ENCODE results near the gene CCDC39. TPM values are rescaled to one million over a fixed set of nuclear protein-coding genes. Genes with fewer than 3 reads are reported as not detected.

The CCDC39 gene
- total RNA-seq, 1 donor from 2014 or later: not detected

GRCh38 chr3:180615954-180616353 is 63.3 kb downstream of the CCDC39 start:
- Histone ChIP-seq H3K27ac (replicated peaks) (no peak overlapping the region), H3K4me1 (no peaks in the 10 kb centered on the region), H3K9me3 (replicated peaks) (no peaks in the 10 kb centered on the region), H3K4me3 (no peak overlapping the region), H3K36me3 (peaks cover 19% of the 10 kb centered on the region), H3K27me3 (ENCODE audit: low read depth) (no peaks in the 10 kb centered on the region)
- TF ChIP-seq, protein P1, sequence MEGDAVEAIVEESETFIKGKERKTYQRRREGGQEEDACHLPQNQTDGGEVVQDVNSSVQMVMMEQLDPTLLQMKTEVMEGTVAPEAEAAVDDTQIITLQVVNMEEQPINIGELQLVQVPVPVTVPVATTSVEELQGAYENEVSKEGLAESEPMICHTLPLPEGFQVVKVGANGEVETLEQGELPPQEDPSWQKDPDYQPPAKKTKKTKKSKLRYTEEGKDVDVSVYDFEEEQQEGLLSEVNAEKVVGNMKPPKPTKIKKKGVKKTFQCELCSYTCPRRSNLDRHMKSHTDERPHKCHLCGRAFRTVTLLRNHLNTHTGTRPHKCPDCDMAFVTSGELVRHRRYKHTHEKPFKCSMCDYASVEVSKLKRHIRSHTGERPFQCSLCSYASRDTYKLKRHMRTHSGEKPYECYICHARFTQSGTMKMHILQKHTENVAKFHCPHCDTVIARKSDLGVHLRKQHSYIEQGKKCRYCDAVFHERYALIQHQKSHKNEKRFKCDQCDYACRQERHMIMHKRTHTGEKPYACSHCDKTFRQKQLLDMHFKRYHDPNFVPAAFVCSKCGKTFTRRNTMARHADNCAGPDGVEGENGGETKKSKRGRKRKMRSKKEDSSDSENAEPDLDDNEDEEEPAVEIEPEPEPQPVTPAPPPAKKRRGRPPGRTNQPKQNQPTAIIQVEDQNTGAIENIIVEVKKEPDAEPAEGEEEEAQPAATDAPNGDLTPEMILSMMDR (IDR thresholded peaks at IDR 0.05; ENCODE audit: borderline replicate concordance): no peak
- DNase-seq: no peak
- intact Hi-C loops (cut with micrococcal nuclease): no loop called here

DNA sequence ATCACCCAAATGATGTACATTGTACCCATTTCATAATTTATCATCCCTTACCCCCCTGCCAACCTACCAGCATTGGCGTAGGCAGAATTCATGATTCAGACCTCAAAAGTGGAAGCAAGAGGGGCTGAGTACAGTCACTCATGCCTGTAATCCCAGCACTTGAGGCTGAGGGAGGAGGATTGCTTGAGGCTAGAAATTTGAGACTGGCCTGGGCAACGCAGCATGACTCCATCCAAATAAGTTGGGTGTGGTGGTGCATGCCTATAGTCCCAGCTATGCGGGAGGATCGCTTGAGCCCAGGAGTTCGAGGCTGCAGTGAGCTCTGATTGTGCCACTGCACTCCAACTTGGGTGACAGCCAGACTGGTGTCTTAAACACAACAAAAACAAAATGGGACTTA is 66.9 kb downstream of the CCDC39 start:
- no peaks in the 10 kb centered on the region for H3K4me1 ChIP-seq
- peaks cover 54% of the 10 kb centered on the region for H3K36me3 ChIP-seq
- H3K27me3 ChIP-seq (ENCODE audit: low read depth): no peaks in the 10 kb centered on the region
- TF ChIP-seq, protein P1 (IDR thresholded peaks at IDR 0.05; ENCODE audit: borderline replicate concordance): no peak
- no peaks in the 10 kb centered on the region for H3K9me3 ChIP-seq (replicated peaks)
- no peak overlapping the region for H3K27ac ChIP-seq (replicated peaks)
- no peak overlapping the region for H3K4me3 ChIP-seq
- DNase-seq: no peak
- intact Hi-C loops (cut with micrococcal nuclease): no loop called here

DNA sequence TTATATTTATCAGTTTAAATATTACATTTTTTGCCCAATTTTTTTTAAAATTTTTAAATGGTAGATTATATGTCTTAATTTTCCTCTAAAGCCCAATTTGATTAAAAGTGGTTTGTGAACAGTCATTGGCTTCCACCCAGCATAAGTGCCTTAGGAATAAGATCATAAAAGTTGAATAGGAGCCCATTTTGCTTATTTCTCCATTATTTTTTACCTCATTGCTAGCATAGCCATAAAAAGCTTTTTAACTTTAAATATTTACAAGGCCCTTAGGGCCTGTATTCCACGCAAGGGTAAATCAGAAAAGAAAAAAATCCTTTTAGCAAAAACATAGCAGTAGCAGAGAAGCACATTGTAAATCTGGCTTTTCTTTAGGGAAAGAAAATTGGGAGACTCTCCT is 68.3 kb downstream of the CCDC39 start:
- intact Hi-C loops (cut with micrococcal nuclease): no loop called here
- TF ChIP-seq, protein P1 (IDR thresholded peaks at IDR 0.05; ENCODE audit: borderline replicate concordance): no peak
- no peak overlapping the region for H3K27ac ChIP-seq (replicated peaks)
- no peaks in the 10 kb centered on the region for H3K27me3 ChIP-seq (ENCODE audit: low read depth)
- no peaks in the 10 kb centered on the region for H3K4me1 ChIP-seq
- H3K36me3 ChIP-seq: peaks cover 67% of the 10 kb centered on the region
- no peak for DNase-seq
- no peak overlapping the region for H3K4me3 ChIP-seq
- no peaks in the 10 kb centered on the region for H3K9me3 ChIP-seq (replicated peaks)

DNA sequence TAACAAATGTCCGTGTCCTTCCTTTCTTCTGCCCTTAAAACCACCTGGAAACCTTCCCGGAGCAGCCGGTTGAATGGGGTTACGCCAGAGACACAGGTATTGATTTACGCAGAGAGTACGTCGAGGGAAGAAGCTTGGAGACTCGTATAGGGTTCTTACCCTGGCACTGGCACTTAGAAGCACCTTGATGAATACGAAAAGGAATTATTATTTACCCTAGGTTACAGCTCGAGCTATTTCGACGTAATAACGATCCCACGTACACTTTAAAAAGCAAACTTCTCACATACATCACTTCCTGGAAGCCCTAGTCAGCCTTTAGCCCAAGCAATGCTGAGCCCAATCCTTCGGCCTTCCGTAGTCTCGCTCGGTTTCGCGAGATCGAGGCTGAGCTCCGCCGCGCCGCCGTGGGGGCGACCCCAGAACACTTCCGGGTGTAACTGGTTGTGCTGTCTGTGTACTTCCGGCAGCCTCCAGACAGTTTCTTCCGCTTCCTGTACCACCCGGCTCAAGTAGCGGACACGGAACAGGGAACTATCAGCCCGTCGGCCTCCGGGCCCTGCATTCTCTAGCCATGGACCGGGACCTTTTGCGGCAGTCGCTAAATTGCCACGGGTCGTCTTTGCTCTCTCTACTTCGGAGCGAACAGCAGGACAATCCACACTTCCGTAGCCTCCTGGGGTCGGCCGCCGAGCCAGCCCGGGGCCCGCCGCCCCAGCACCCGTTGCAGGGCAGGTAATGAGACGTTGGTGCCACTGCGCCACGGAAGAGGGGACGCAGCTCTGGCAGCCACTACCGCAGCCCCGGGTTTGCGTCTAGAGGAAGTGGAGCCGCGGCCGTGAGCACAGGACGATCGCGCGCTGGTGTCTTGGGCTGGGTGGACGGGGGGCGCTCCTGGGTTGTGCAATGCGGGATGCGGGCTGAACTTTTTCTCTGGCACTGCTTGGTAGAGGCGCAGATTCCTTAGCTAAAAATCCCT is 77.3 kb downstream of the CCDC39 start, which contains the start of gene TTC14:
TTC14 (plus strand) TSS at position 476 of the 979 bp plus-strand sequence; CDS start at position 575, 99 bp downstream.
- Histone ChIP-seq H3K36me3 (peaks cover 34% of the 10 kb centered on the region), H3K27ac (replicated peaks) (peak within 1 kb of the TSS; percentile 84), H3K27me3 (ENCODE audit: low read depth) (no peaks in the 10 kb centered on the region), H3K9me3 (replicated peaks) (no peaks in the 10 kb centered on the region), H3K4me3 (peak within 1 kb of the TSS; percentile 94), H3K4me1 (peaks cover 30% of the 10 kb centered on the region)
- peak; percentile 91 for DNase-seq
- TF ChIP-seq, protein P1 (IDR thresholded peaks at IDR 0.05; ENCODE audit: borderline replicate concordance): no peak
- intact Hi-C loops (cut with micrococcal nuclease): no loop called here

GRCh38 chr3:180600473-180600872 is 78.8 kb downstream of the CCDC39 start:
- Histone ChIP-seq H3K4me1 (peaks cover 30% of the 10 kb centered on the region), H3K27ac (replicated peaks) (no peak overlapping the region), H3K9me3 (replicated peaks) (no peaks in the 10 kb centered on the region), H3K36me3 (peaks cover 19% of the 10 kb centered on the region), H3K4me3 (no peak overlapping the region), H3K27me3 (ENCODE audit: low read depth) (peaks cover 14% of the 10 kb centered on the region)
- intact Hi-C loops (cut with micrococcal nuclease): no loop called here
- TF ChIP-seq, protein P1 (IDR thresholded peaks at IDR 0.05; ENCODE audit: borderline replicate concordance): no peak
- DNase-seq: no peak

All from left ventricle myocardium inferior (tissue), 1 donor.